H1 (cell line): Measurements from ENCODE around the gene SFT2D1. TPM values are rescaled to one million over a fixed set of nuclear protein-coding genes. Genes with fewer than 3 reads are reported as not detected.

Experiments
- CTCF ChIA-PET: fragments of 300-600 bp; sonication (Branson Sonifier 250); formaldehyde crosslinking; loops from one replicate; lab custom pipeline; 2021; ENCODE audit not compliant: partially characterized antibody; lab: Charles Lee
- POLR2A ChIA-PET: fragments of 300-600 bp; sonication (Branson Sonifier 250); formaldehyde crosslinking; loops from one replicate; lab custom pipeline; 2021; ENCODE audit warnings: inconsistent platforms; ENCODE audit not compliant: partially characterized antibody; lab: Charles Lee
- DNase-seq, 2 experiments: peaks; one replicate each; pipeline versions ENCODE4 v3.0.0 to v3.0.0-alpha.2; 2010 to 2022; ENCODE audit warnings: low spot score in 2 of 2, low read depth in 1 of 2, mixed read lengths in 1 of 2
- FAIRE-seq: peaks from 2 replicates; lab custom pipeline; 2011; peaks lifted over from hg19 to GRCh38; lab: Jason Lieb, UNC
- H2AFZ ChIP-seq: 2 replicates; pipeline ENCODE4 v1.8.1; 2012; ENCODE audit warnings: low read length, inconsistent platforms
- H2AK5ac ChIP-seq: 2 replicates; pipeline ENCODE4 v1.6.1; 2013; ENCODE audit warnings: low read depth, low read length
- H2BK120ac ChIP-seq: replicated peaks from 2 replicates; pipeline ENCODE3; 2013; ENCODE audit warnings: low read depth, low read length, inconsistent platforms
- H2BK12ac ChIP-seq: 2 replicates; pipeline ENCODE4 v1.6.1; 2013; ENCODE audit warnings: low read depth, low read length
- H2BK15ac ChIP-seq: 2 replicates; pipeline ENCODE4 v1.6.1; 2013; ENCODE audit warnings: low read length
- H2BK20ac ChIP-seq: 2 replicates; pipeline ENCODE4 v1.6.1; 2013; ENCODE audit warnings: low read length
- H2BK5ac ChIP-seq: 2 replicates; pipeline ENCODE4 v1.6.1; 2013; ENCODE audit warnings: low read depth, low read length
- H3K14ac ChIP-seq: 2 replicates; pipeline ENCODE4 v1.6.1; 2013; ENCODE audit warnings: inconsistent platforms; ENCODE audit not compliant: insufficient read length
- H3K18ac ChIP-seq: 2 replicates; pipeline ENCODE4 v1.6.1; 2013; ENCODE audit warnings: low read length; ENCODE audit errors: extremely low read depth
- H3K23ac ChIP-seq: 2 replicates; pipeline ENCODE4 v1.6.1; 2013; ENCODE audit warnings: inconsistent platforms; ENCODE audit not compliant: insufficient read length
- H3K23me2 ChIP-seq: 2 replicates; pipeline ENCODE4 v1.6.1; 2013; ENCODE audit warnings: low read depth, low read length
- H3K27ac ChIP-seq: 2 replicates; pipeline ENCODE4 v1.6.1; 2011; ENCODE audit warnings: low read depth, low read length, inconsistent platforms
- H3K27me3 ChIP-seq, 4 experiments: replicated peaks in 1 of 4; 1 replicate in 1 of 4; 2 replicates in 3 of 4; pipeline versions ENCODE4 v1.6.1 to v1.8.1; 2011 to 2013; ENCODE audit warnings: low read length in 3 of 4, mild to moderate bottlenecking in 3 of 4, inconsistent platforms in 2 of 4, mixed read lengths in 2 of 4, moderate library complexity in 1 of 4; ENCODE audit not compliant: control insufficient read depth in 3 of 4, insufficient read depth in 3 of 4; ENCODE audit errors: extremely low read depth in 1 of 4
- H3K36me3 ChIP-seq, 4 experiments: 2 replicates each; pipeline versions ENCODE4 v1.6.1 to v1.8.1; 2011 to 2013; ENCODE audit warnings: mild to moderate bottlenecking in 4 of 4, low read length in 3 of 4, moderate library complexity in 2 of 4, control low read depth in 1 of 4, inconsistent platforms in 1 of 4; ENCODE audit not compliant: insufficient read depth in 4 of 4, control insufficient read depth in 2 of 4
- H3K4ac ChIP-seq: replicated peaks from 2 replicates; pipeline ENCODE3; 2013; ENCODE audit warnings: low read length, low read depth, mixed read lengths, inconsistent platforms; ENCODE audit not compliant: insufficient read length
- H3K4me1 ChIP-seq, 4 experiments: replicated peaks in 1 of 4; 1 replicate in 1 of 4; 2 replicates in 3 of 4; pipeline versions ENCODE4 v1.6.1 to v1.8.1; 2011 to 2013; ENCODE audit warnings: low read length in 3 of 4, inconsistent platforms in 2 of 4, mixed read lengths in 1 of 4; ENCODE audit not compliant: insufficient read depth in 4 of 4, control insufficient read depth in 3 of 4
- H3K4me2 ChIP-seq, 2 experiments: 2 replicates each; pipeline versions ENCODE4 v1.6.1 to v1.8.1; 2011 to 2013; ENCODE audit warnings: low read depth in 2 of 2, low read length in 2 of 2, control low read depth in 1 of 2, inconsistent platforms in 1 of 2, mild to moderate bottlenecking in 1 of 2; ENCODE audit not compliant: insufficient read depth in 1 of 2
- H3K4me3 ChIP-seq, 4 experiments: fragments of 200-600, 300-600 bp in 1 of 4; sonication (generic), shearing (Covaris generic), sonication (Bioruptor Twin) in 1 of 4; 2 replicates each; pipeline versions ENCODE4 v1.5.1 to v1.8.1; 2011 to 2016; ENCODE audit warnings: low read length in 4 of 4, low read depth in 3 of 4, control low read depth in 2 of 4, inconsistent platforms in 2 of 4, mild to moderate bottlenecking in 2 of 4, mixed read lengths in 1 of 4, moderate library complexity in 1 of 4; ENCODE audit not compliant: insufficient read depth in 2 of 4; ENCODE audit errors: extremely low read depth in 1 of 4
- H3K56ac ChIP-seq: replicated peaks from 2 replicates; pipeline ENCODE3; 2013; ENCODE audit warnings: low read depth, mild to moderate bottlenecking, mixed read lengths, low read length, inconsistent platforms; ENCODE audit not compliant: insufficient read length
- H3K79me1 ChIP-seq: 2 replicates; pipeline ENCODE4 v1.6.1; 2013; ENCODE audit warnings: low read depth, low read length, control low read depth
- H3K79me2 ChIP-seq, 2 experiments: 2 replicates each; pipeline versions ENCODE4 v1.6.1 to v1.8.1; 2012 to 2013; ENCODE audit warnings: low read length in 2 of 2, mild to moderate bottlenecking in 2 of 2, inconsistent platforms in 1 of 2; ENCODE audit not compliant: insufficient read depth in 2 of 2, control insufficient read depth in 1 of 2
- H3K9ac ChIP-seq, 4 experiments: replicated peaks in 1 of 4; 1 replicate in 1 of 4; 2 replicates in 3 of 4; pipeline versions ENCODE4 v1.6.1 to v1.8.1; 2011 to 2013; ENCODE audit warnings: low read depth in 3 of 4, low read length in 3 of 4, control low read depth in 2 of 4, mild to moderate bottlenecking in 2 of 4, moderate library complexity in 2 of 4, inconsistent platforms in 1 of 4; ENCODE audit errors: extremely low read depth in 1 of 4
- H3K9me3 ChIP-seq, 2 experiments: 2 replicates each; pipeline versions ENCODE4 v1.6.1 to v1.8.1; 2012 to 2013; ENCODE audit warnings: mild to moderate bottlenecking in 2 of 2, moderate library complexity in 2 of 2, control low read depth in 1 of 2, inconsistent platforms in 1 of 2, low read depth in 1 of 2, low read length in 1 of 2, mixed read lengths in 1 of 2; ENCODE audit not compliant: insufficient read depth in 2 of 2
- H4K20me1 ChIP-seq, 2 experiments: replicated peaks in 1 of 2; 2 replicates each; pipeline versions ENCODE3 to v1.8.1; 2011 to 2013; ENCODE audit warnings: inconsistent platforms in 2 of 2, low read length in 2 of 2, mild to moderate bottlenecking in 1 of 2; ENCODE audit not compliant: insufficient read depth in 2 of 2, control insufficient read depth in 1 of 2
- H4K5ac ChIP-seq: 2 replicates; pipeline ENCODE4 v1.6.1; 2013; ENCODE audit warnings: low read length, low read depth, mixed read lengths, inconsistent platforms; ENCODE audit not compliant: insufficient read length
- H4K8ac ChIP-seq: 2 replicates; pipeline ENCODE4 v1.8.0; 2013; ENCODE audit warnings: mild to moderate bottlenecking, moderate library complexity, low read length, inconsistent platforms; ENCODE audit not compliant: insufficient read depth; ENCODE audit errors: extremely low read depth
- H4K91ac ChIP-seq: replicated peaks from 2 replicates; pipeline ENCODE3; 2013; ENCODE audit warnings: low read length, mixed read lengths, inconsistent platforms; ENCODE audit not compliant: insufficient read length
- CHD2 ChIP-seq: IDR thresholded peaks from 2 replicates; pipeline ENCODE4 v1.6.1; 2012; ENCODE audit warnings: low read length, improper control_type of control experiment
- CTCF ChIP-seq, 3 experiments: IDR thresholded peaks; 1 replicate in 2 of 3; 2 replicates in 1 of 3; pipeline versions ENCODE4 v1.5.1 to v1.6.1; 2011; ENCODE audit warnings: low read length in 3 of 3, mild to moderate bottlenecking in 3 of 3, inconsistent platforms in 2 of 3, low read depth in 1 of 3, moderate library complexity in 1 of 3; ENCODE audit not compliant: insufficient read depth in 1 of 3; ENCODE audit errors: control extremely low read depth in 1 of 3
- NRF1 ChIP-seq: IDR thresholded peaks from 2 replicates; pipeline ENCODE4 v1.6.1; 2011; ENCODE audit warnings: mild to moderate bottlenecking, low read depth, low read length, improper control_type of control experiment
- POLR2AphosphoS5 ChIP-seq: IDR thresholded peaks from 2 replicates; pipeline ENCODE4 v1.6.1; 2011; ENCODE audit warnings: low read depth, low read length
- RAD21 ChIP-seq, 2 experiments: IDR thresholded peaks in 1 of 2; conservative IDR thresholded peaks in 1 of 2; 2 replicates each; pipeline ENCODE4 v1.6.1; 2011; ENCODE audit warnings: low read depth in 2 of 2, low read length in 2 of 2, improper control_type of control experiment in 1 of 2, inconsistent platforms in 1 of 2, mild to moderate bottlenecking in 1 of 2, moderate library complexity in 1 of 2
- RBBP5 ChIP-seq: IDR thresholded peaks from 2 replicates; pipeline ENCODE4 v1.7.1; 2012; ENCODE audit warnings: low read depth, mild to moderate bottlenecking, inconsistent platforms, low read length, moderate library complexity, borderline replicate concordance
- RNF2 ChIP-seq: fragments of 200-900, 300-1000 bp; sonication (generic); IDR thresholded peaks from 2 replicates; pipeline ENCODE4 v1.7.1; 2016; ENCODE audit warnings: borderline replicate concordance, low read depth, mild to moderate bottlenecking, antibody characterized with exemption, low read length; ENCODE audit not compliant: poor library complexity, severe bottlenecking; ENCODE audit errors: missing control alignments
- SIN3A ChIP-seq, 2 experiments: IDR thresholded peaks in 1 of 2; conservative IDR thresholded peaks in 1 of 2; 2 replicates each; pipeline ENCODE4 v1.6.1; 2011 to 2012; ENCODE audit warnings: low read length in 2 of 2, improper control_type of control experiment in 1 of 2, low read depth in 1 of 2, mild to moderate bottlenecking in 1 of 2
- SP4 ChIP-seq: IDR thresholded peaks from 2 replicates; pipeline ENCODE4 v1.6.1; 2012; ENCODE audit warnings: low read length, inconsistent platforms
- TAF1 ChIP-seq: IDR thresholded peaks from 2 replicates; pipeline ENCODE4 v1.6.1; 2011; ENCODE audit warnings: mild to moderate bottlenecking, low read depth, low read length
- WGBS, 2 experiments: shearing (Covaris generic) in 1 of 2; methylation state at CpG; one replicate each; pipeline versions ENCODE4 v1.1.6 to v1.1.7; 2013 to 2015; ENCODE audit warnings: low lambda C conversion rate in 2 of 2, mixed read lengths in 2 of 2, inconsistent platforms in 1 of 2, low coverage in 1 of 2, missing lambda C conversion rate in 1 of 2; ENCODE audit not compliant: insufficient replicate concordance in 2 of 2, insufficient coverage in 1 of 2, insufficient read length in 1 of 2; ENCODE audit errors: extremely low coverage in 1 of 2, missing lambda C conversion rate in 1 of 2; 5-methylcytosine and 5-hydroxymethylcytosine counted together
- polyA plus RNA-seq, 7 experiments: library from polyadenylated mRNA; depleted of rRNA in 3 of 7; stranded (reverse) in 5 of 7; unstranded in 2 of 7; fragments of >200 nt in 5 of 7; fragments of 200-250 nt in 2 of 7; gene quantifications; 1 replicate in 5 of 7; 2 replicates in 1 of 7; 4 replicates in 1 of 7; pipeline versions ENCODE4 v1.2.1 to v1.2.3, GENCODE V29; 2011 to 2013; ENCODE audit warnings: missing spikeins in 2 of 7, mixed read lengths in 2 of 7
- total RNA-seq: library from RNA; stranded (reverse); fragmentation: NEBNext Ultra II Directional; extraction: Animal tissue kit (Norgen Biotek cat#: 25700); gene quantifications from 2 replicates; pipeline ENCODE4 v1.2.1, GENCODE V29; 2021

Gene SFT2D1
- total and polyA plus RNA-seq, 2 of the 8 experiments (the other 6 are each of a cell fraction or from before 2014, with no cell fraction given) = 52.3 to 76.1 TPM

GRCh38 chr6:166344240-166344639, 1.9 kb upstream of the SFT2D1 start:
- Histone ChIP-seq H3K4me2 (no peak overlapping the region; a peak in 1 of 4 replicates), H2BK12ac (no peak overlapping the region), H3K4ac (no peak overlapping the region), H2BK20ac (no peak overlapping the region), H3K4me3 (no peak overlapping the region), H3K4me1 (no peaks in the 10 kb centered on the region; a peak in 1 of 7 replicates), H3K36me3 (peaks cover 0 to 4% (median 0%) of the 10 kb centered on the region in 4 experiments; a peak in 3 of 8 replicates), H3K79me2 (peaks cover 22 to 31% of the 10 kb centered on the region in 2 experiments), H3K18ac (no peak overlapping the region), H3K79me1 (peaks cover 12% of the 10 kb centered on the region), H3K23me2 (peaks cover 7% of the 10 kb centered on the region), H4K5ac (no peak overlapping the region), H2BK5ac (no peak overlapping the region), H2AK5ac (0 out of 2 replicates have a peak overlapping the region, but pooled peaks have one; percentile 39), H2AFZ (no peak overlapping the region), H3K14ac (no peak overlapping the region), H3K27ac (no peak overlapping the region), H4K20me1 (peaks cover 4 to 13% of the 10 kb centered on the region in 2 experiments), H3K9ac (no peak overlapping the region), H3K23ac (no peak overlapping the region), H3K56ac (no peak overlapping the region), H3K27me3 (no peaks in the 10 kb centered on the region), H2BK15ac (no peak overlapping the region), H2BK120ac (no peak overlapping the region), H4K91ac (no peak overlapping the region), H3K9me3 (no peaks in the 10 kb centered on the region), H4K8ac (no peak overlapping the region)
- 92% methylated on average over 8 of the region's 8 CpGs; no CpG with 5 or more reads in 1 of the 2 experiments for WGBS, 2 experiments
- POLR2A ChIA-PET = interaction anchor here (1.0 to 1.6 kb wide), 3 partner anchors 11 to 34 kb away, joined by 3 to 10 read pairs (median 4); no protein-coding TSS in a partner anchor
- DNase-seq (no peak), FAIRE-seq (no peak)
- CTCF ChIA-PET = interaction anchor here (1.3 to 1.7 kb wide), 3 partner anchors 19 to 40 kb away, joined by 4 to 9 read pairs (median 6); no protein-coding TSS in a partner anchor
- TF ChIP-seq SP4 (no peak), RBBP5 (no peak), RNF2 (no peak), RAD21 (IDR thresholded peaks at IDR 0.05 in 1 of 2, conservative IDR thresholded peaks at IDR 0.05 in 1 of 2; ENCODE audit: low read depth in 2 of 2, low read length in 2 of 2) (no peak), NRF1 (no peak), SIN3A (conservative IDR thresholded peaks at IDR 0.05 in 1 of 2, IDR thresholded peaks at IDR 0.05 in 1 of 2; ENCODE audit: low read depth in 1 of 2, low read length in 2 of 2) (no peak), POLR2AphosphoS5 (no peak), CTCF (IDR thresholded peaks at IDR 0.05; ENCODE audit: control extremely low read depth in 1 of 3, insufficient read depth in 1 of 3, low read depth in 1 of 3, low read length in 3 of 3) (no peak), TAF1 (no peak), CHD2 (no peak)
